ENCODE data around the gene TUBB. TPM values are rescaled to one million over a fixed set of nuclear protein-coding genes. Genes with fewer than 3 reads are reported as not detected.

TUBB gene
- total RNA-seq, 2 experiments from 2014 or later, result 1,638 to 1,703 TPM

DNA sequence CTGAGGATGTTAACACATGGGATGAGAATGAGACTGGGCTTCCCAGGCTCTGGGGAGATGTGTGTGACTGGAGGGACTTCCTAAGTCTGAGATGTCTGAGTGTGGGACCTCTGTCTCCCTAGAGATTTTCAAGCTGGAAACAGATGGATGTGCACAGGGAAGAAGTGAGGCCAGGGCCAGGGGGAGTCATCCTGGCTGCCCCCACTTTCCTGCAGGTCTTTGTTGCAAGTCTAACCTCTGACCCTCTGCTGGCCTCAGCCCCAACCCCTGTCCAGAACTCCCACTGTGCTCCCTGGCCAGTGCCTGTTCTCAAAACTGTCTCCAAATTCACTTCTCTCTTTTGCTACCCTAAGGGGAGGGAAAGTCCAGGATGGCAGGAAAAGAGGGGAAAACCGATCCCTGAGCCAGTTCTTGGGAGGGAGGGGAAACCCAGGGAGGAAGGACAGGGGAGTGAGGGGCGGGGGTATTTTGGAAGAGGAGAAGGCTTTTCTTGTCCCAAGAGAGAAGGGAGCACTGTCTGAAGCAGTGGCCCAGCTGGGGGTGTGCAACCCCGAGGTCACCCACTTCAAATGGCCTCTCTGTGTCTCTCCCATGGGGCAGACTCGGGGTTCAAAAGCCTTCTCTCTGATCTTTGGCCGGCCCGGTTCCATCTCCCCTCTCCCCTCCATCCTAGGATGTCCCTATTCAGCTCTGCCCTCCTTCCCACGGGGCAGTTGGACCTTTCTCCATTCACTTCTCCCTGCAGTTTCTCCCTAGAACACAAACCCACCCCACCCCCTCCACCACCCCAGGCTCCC is 36.8 kb upstream of the TUBB start:
- POLR2A ChIA-PET, result interaction anchor here (0.7 to 8.3 kb wide), 12 partner anchors 11 to 408 kb away, joined by 3 to 343 read pairs (median 8); partner anchors contain the start of genes DHX16, MDC1, MRPS18B and PPP1R10
- H3K27me3 Mint-ChIP-seq (ENCODE audit: low read depth), result no peaks in the 10 kb centered on the region
- CTCF ChIA-PET, result interaction anchor here (0.9 to 15.7 kb wide), 2 partner anchors 38 to 53 kb away, joined by 3 to 686 read pairs; partner anchors contain the start of genes MDC1 and TUBB
- ATAC-seq (no peak), DNase-seq (peak; percentile 51)
- peaks cover 86% of the 10 kb centered on the region for H3K36me3 Mint-ChIP-seq (ENCODE audit: low read depth)
- no peaks in the 10 kb centered on the region for H3K9me3 Mint-ChIP-seq (ENCODE audit: insufficient read depth)
- peak overlapping the region; percentile 93 for H3K4me3 Mint-ChIP-seq
- peak overlapping the region; percentile 98 for H3K27ac Mint-ChIP-seq
- peaks cover 23% of the 10 kb centered on the region for H3K4me1 Mint-ChIP-seq (ENCODE audit: low read depth)

DNA sequence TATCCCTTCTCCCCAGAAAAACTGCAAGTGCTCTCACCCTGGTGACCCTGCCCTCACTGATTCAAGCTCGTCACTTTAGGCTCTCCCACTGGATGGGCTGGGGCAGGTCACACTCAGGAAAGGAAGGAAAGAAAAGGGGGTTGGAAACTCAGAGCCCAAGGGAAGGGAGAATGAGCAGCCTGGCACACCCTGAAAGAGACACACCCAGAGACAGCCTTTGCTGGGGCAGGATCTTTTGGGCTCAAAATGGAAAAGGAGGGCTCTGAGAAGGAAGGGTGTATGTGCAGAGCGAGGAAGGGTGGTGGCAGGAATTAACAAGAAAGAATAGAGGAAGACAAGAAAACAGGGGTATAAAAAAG is 36.2 kb upstream of the TUBB start:
- DNase-seq (peak; percentile 23), ATAC-seq (no peak)
- peak overlapping the region; percentile 98 for H3K27ac Mint-ChIP-seq
- ChIA-PET POLR2A (interaction anchor here (0.6 to 8.3 kb wide), 9 partner anchors 20 to 188 kb away, joined by 3 to 343 read pairs (median 7); partner anchors contain the start of genes MDC1, MRPS18B, PPP1R10 and TUBB), CTCF (interaction anchor here (0.9 to 15.7 kb wide), 5 partner anchors 21 to 142 kb away, joined by 3 to 686 read pairs (median 5); partner anchors contain the start of genes MDC1 and TUBB)
- H3K4me1 Mint-ChIP-seq (ENCODE audit: low read depth), result peaks cover 24% of the 10 kb centered on the region
- peak overlapping the region; percentile 93 for H3K4me3 Mint-ChIP-seq
- no peaks in the 10 kb centered on the region for H3K9me3 Mint-ChIP-seq (ENCODE audit: insufficient read depth)
- H3K27me3 Mint-ChIP-seq (ENCODE audit: low read depth), result no peaks in the 10 kb centered on the region
- peaks cover 84% of the 10 kb centered on the region for H3K36me3 Mint-ChIP-seq (ENCODE audit: low read depth)

DNA sequence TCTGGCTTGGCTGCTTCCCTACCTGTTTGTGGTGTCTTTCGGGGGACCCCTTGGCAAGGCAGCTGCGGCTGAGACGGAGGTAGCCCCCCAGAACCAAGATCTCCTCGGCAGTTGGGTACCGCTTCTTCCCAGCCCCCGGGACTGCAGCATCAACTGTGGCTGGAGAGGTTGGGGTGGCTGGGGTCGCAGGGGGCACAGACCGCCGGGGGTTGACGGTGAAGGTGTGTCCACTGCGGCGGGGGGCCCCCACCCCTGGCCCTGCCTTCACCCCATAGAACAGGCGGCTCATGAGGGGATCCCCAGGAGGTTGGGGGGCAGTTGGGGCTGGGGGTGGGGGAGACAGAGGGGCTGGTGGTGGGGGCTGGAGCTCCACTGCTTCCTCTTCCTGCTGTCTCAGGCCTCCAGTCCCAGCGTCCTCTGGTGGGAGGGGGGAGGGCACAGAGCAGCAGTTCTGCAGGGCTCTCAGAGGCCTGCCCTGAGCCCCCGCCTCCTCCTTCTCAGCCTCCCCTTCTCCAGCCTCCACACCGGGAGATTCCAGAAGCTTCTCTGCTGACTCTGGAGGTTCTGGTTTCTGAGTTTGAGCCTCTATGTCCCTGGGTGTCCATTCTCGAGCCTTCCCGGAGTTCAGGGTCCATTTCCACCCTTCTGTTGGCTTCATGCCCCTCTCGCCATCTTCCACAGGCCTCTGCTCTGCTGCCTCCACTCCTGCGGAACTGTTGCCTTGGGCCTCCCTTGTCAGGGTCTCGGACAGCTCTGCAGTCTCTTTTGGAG is 35.6 kb upstream of the TUBB start:
- Mint-ChIP-seq H3K4me1 (ENCODE audit: low read depth) (peaks cover 25% of the 10 kb centered on the region), H3K27me3 (ENCODE audit: low read depth) (no peaks in the 10 kb centered on the region), H3K36me3 (ENCODE audit: low read depth) (peaks cover 78% of the 10 kb centered on the region), H3K27ac (peak overlapping the region; percentile 98), H3K4me3 (peak overlapping the region; percentile 93), H3K9me3 (ENCODE audit: insufficient read depth) (no peaks in the 10 kb centered on the region)
- ChIA-PET POLR2A (interaction anchor here (0.6 to 8.3 kb wide), 12 partner anchors 10 to 188 kb away, joined by 3 to 343 read pairs (median 3); partner anchors contain the start of genes C6orf136, MDC1, MRPS18B and PPP1R10), CTCF (interaction anchor here (0.9 to 15.7 kb wide), 6 partner anchors 20 to 230 kb away, joined by 3 to 686 read pairs (median 4); partner anchors contain the start of genes MDC1, TUBB and VARS2)
- ATAC-seq, result no peak
- peak; percentile 81 for DNase-seq

DNA sequence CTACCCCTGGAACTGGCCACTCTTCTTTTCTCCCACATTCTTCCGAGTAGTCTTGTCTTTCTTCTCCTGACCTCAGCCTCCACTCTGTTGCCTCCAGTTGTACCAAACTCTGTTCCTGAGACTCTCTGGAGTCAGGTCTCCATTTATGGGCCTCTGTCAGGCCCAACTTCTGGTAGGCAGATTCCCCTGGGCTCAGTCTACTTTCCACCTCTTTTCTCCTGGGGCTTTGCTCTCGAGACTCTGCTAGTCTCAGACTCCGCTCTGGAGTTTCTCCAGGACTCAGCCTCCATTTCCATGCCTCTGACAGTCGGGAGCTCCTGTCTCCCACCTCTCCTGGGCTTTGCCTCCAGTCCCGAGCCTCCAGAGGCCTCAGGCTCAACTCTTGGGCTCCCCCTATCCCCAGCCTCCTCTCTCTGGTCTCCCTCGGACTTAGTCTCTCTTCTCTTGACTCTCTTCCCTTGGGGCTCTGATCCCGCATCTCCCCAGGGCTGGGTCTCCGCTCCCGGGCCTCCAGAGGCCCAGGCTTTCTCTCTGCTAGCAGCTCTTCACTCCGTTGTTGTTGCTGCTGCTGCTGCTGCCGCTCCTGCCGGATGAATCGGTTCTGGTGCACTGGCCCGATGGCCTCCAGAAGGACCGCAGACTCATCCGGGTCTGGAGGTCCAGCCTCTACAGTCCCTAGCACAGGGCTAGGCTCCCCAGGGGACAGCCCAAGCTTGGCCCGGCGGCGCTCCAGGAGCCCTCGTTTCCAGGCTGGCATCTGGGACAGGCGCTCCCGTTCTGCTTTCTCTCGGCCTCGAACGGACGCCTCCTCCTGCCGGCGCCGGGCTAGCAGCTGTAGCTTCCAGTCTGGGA is 34.8 kb upstream of the TUBB start:
- ATAC-seq (no peak), DNase-seq (peak; percentile 46)
- Mint-ChIP-seq H3K36me3 (ENCODE audit: low read depth) (peaks cover 72% of the 10 kb centered on the region), H3K27ac (peak overlapping the region; percentile 98), H3K27me3 (ENCODE audit: low read depth) (no peaks in the 10 kb centered on the region), H3K4me1 (ENCODE audit: low read depth) (peaks cover 31% of the 10 kb centered on the region), H3K4me3 (peak overlapping the region; percentile 93), H3K9me3 (ENCODE audit: insufficient read depth) (no peaks in the 10 kb centered on the region)
- ChIA-PET CTCF (interaction anchor here (1.0 to 15.7 kb wide), 6 partner anchors 13 to 229 kb away, joined by 3 to 686 read pairs (median 4); partner anchors contain the start of genes DHX16, MDC1, TUBB and VARS2), POLR2A (interaction anchor here (0.8 to 8.3 kb wide), 12 partner anchors 10 to 193 kb away, joined by 3 to 343 read pairs (median 3); partner anchors contain the start of genes C6orf136, MDC1, MRPS18B and PPP1R10)

DNA sequence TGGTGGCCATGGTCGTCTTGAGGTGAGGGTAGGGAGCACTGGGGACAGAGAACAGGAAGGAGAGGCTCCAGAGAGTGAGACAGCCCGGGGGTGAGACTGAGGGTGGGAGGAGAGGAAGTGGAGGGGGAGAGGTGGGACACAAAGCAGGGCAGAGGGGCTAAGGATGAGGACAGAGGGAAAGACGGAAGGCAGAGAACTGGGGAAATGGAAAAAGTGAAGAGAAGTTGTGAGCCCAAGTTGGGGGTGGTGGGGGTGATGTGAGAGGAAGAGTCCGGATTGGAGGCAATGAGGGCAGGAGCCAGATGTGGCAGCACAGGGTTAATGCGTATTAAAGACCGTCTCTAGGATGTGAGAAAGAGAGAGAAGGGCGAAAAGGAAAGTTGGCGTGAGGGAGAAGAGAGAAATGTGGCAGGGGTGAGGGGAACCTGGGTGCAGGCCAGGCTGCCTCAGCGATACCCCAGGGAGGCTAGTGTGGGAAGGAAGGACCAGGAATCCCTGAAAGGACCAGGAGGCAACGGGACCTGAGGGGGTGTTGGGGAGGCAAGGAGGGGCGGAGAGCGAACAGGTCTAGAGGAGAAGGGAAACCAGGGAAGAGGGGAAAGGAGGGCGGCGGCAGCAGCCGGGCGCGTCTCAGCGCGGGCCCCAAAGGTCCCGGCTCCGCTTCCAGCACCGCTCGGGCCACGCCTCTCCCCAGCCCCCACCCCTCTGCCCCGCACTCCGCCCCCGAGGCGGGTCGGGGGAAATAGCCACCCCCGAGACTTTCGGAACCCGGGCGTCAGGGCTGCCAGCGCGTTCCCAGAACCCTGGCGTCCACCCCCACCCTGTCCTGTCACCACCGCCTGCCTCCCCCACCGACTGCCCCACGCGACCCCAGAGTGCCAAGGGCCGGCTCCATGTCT is 33.9 kb upstream of the TUBB start, which contains the start of gene PPP1R18:
PPP1R18 (minus strand) TSS at position 637 of the 899 bp plus-strand sequence; CDS start at position 10, 627 bp downstream.
- peak; percentile 90 for DNase-seq
- peak; percentile 43 for ATAC-seq
- ChIA-PET CTCF (interaction anchor here (1.0 to 15.7 kb wide), 4 partner anchors 14 to 145 kb away, joined by 4 to 686 read pairs (median 6); partner anchors contain the start of genes DHX16, MDC1 and TUBB), POLR2A (interaction anchor here (0.9 to 8.3 kb wide), 5 partner anchors 10 to 71 kb away, joined by 3 to 343 read pairs (median 12); partner anchors contain the start of genes MDC1 and TUBB)
- H3K36me3 Mint-ChIP-seq (ENCODE audit: low read depth), result peaks cover 65% of the 10 kb centered on the region
- peak within 1 kb of the TSS; percentile 93 for H3K4me3 Mint-ChIP-seq
- H3K27me3 Mint-ChIP-seq (ENCODE audit: low read depth), result no peaks in the 10 kb centered on the region
- peak within 1 kb of the TSS; percentile 98 for H3K27ac Mint-ChIP-seq
- H3K9me3 Mint-ChIP-seq (ENCODE audit: insufficient read depth), result no peaks in the 10 kb centered on the region
- peaks cover 35% of the 10 kb centered on the region for H3K4me1 Mint-ChIP-seq (ENCODE audit: low read depth)

DNA sequence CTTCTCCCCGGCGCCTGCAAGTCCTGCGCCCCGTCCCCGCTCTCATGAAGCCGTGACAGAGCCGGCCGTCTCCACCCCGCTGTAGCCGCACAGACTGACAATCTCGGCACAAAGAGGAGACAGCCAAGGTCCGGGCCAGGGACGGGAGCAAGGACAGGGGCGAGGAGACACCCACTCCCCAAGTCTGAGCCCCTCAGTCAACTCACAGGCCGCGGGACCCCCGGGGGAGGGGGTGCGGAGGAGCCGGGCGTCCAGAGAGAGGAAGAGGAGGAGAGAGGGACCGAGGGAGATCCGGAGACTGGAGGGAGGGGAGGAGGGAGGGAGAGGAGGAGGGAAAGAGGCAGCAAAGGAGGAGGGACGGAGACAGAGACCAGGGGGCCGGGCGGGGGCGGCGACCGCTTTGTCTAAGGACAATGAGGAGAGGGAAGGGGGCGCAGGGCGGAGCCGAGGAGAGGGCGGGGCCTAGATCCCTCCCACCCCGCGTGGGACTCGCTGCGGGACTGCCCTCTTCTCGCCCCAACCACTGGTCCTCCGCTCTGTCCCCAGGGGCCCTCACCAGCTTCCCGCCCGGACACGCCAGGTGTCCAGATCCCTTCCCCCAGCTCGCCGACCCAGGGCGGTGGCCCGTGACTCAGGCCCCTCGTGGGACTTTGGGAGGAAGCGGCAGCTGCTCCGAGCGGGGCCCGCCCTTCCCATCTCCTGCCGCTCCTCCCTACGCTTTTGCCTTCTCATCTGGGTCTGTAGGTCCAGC is 33.1 kb upstream of the TUBB start:
- CTCF ChIA-PET, result interaction anchor here (1.0 to 3.2 kb wide), 7 partner anchors 8 to 69 kb away, joined by 3 to 32 read pairs (median 7); partner anchors contain the start of genes MDC1, MRPS18B and PPP1R10
- peak; percentile 43 for ATAC-seq
- DNase-seq, result peak; percentile 91
- Mint-ChIP-seq H3K4me3 (peak overlapping the region; percentile 93), H3K9me3 (ENCODE audit: insufficient read depth) (no peaks in the 10 kb centered on the region), H3K27ac (peak overlapping the region; percentile 98), H3K36me3 (ENCODE audit: low read depth) (peaks cover 56% of the 10 kb centered on the region), H3K4me1 (ENCODE audit: low read depth) (peaks cover 40% of the 10 kb centered on the region), H3K27me3 (ENCODE audit: low read depth) (no peaks in the 10 kb centered on the region)
- POLR2A ChIA-PET, result interaction anchor here (0.6 to 2.6 kb wide), 6 partner anchors 8 to 129 kb away, joined by 3 to 15 read pairs (median 6); partner anchors contain the start of gene MDC1

DNA sequence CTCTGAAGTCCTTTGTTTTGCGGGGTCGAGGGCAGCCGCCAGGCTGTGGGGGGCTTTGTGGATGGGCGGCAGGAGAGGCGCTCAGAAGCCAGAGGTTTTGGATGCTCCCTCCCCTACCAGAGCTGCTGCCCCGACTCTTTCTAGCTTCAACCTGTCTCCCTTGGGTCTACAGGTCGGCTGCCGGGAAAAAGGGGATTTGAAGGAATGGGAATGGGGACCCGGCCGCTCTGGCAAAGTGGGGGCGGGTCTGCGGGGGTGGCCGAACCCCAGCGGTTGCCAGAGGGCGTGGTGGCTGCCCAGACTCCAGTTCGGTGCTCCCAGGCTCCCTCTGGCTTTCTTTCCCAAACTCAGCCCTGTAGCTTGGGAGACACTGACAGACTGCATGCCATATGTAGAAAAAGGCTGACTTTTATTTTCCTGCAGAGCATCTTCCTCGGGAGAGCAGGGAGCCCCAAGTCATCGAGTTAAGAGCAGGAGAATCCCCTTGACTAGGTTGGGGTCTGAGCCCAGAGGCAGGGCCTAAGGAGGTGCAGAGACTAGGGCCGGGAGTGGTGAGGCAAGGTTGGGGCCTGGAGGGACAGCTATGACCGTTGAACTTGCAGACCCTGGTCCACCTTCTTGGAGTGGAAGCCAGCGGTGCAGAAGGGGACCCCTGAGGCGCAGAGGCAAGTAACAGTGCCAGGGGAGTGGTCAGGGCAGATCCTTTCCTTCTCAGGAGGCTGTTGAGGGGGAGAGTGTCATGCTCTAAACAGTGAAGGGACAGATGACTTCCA is 32.3 kb upstream of the TUBB start:
- DNase-seq (no peak), ATAC-seq (no peak)
- Mint-ChIP-seq H3K36me3 (ENCODE audit: low read depth) (peaks cover 49% of the 10 kb centered on the region), H3K9me3 (ENCODE audit: insufficient read depth) (no peaks in the 10 kb centered on the region), H3K27me3 (ENCODE audit: low read depth) (no peaks in the 10 kb centered on the region), H3K4me1 (ENCODE audit: low read depth) (peaks cover 43% of the 10 kb centered on the region), H3K27ac (peak overlapping the region; percentile 98), H3K4me3 (peak overlapping the region; percentile 93)
- ChIA-PET CTCF (interaction anchor here (1.0 to 3.2 kb wide), 9 partner anchors 9 to 70 kb away, joined by 3 to 32 read pairs (median 5); partner anchors contain the start of genes MDC1, MRPS18B and PPP1R10), POLR2A (interaction anchor here (0.6 to 2.6 kb wide), 10 partner anchors 9 to 471 kb away, joined by 3 to 15 read pairs (median 4); partner anchors contain the start of gene MDC1)

DNA sequence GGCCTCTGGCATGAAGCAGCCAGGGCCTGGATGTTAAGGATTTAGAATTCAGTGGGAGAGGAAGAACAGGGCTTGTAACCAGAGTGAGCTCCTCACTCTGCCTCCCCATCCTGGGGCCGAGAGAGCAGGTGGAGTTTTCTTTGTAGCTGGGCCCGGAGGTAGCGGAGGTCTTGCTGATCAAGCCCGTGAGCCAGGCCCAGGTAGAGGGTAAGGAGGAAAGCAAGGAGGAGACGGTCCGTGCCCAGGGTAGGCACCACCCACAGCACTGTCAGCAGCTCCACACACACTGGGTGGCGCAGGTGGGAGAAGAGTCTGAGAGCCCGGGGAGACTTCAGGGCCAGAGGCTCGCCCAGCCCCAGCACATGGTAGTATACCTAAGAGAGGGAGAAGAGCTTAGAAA is 31.6 kb upstream of the TUBB start:
- POLR2A ChIA-PET, result interaction anchor here (0.6 to 2.6 kb wide), 7 partner anchors 9 to 38 kb away, joined by 3 to 15 read pairs (median 5); partner anchors contain the start of gene MDC1
- DNase-seq (no peak), ATAC-seq (no peak)
- H3K36me3 Mint-ChIP-seq (ENCODE audit: low read depth), result peaks cover 42% of the 10 kb centered on the region
- H3K9me3 Mint-ChIP-seq (ENCODE audit: insufficient read depth), result no peaks in the 10 kb centered on the region
- no peaks in the 10 kb centered on the region for H3K27me3 Mint-ChIP-seq (ENCODE audit: low read depth)
- CTCF ChIA-PET, result interaction anchor here (1.0 to 3.2 kb wide), 9 partner anchors 8 to 44 kb away, joined by 3 to 32 read pairs (median 5); partner anchors contain the start of gene MDC1
- H3K27ac Mint-ChIP-seq, result peak overlapping the region; percentile 98
- H3K4me3 Mint-ChIP-seq, result peak overlapping the region; percentile 93
- peaks cover 43% of the 10 kb centered on the region for H3K4me1 Mint-ChIP-seq (ENCODE audit: low read depth)
